SU-DHL-6 (cell line): ENCODE measurements around the gene UBR2.

Experiments used
- H2AFZ ChIP-seq: fragments of 200-600 bp; sonication (generic); 2 replicates; pipeline ENCODE4 v1.6.1; 2014; ENCODE audit warnings: low read depth, mild to moderate bottlenecking, moderate library complexity, mixed read lengths, antibody characterized with exemption, low read length; ENCODE audit not compliant: severe bottlenecking
- H3F3A ChIP-seq: fragments of 200-600 bp; shearing (Covaris generic); 2 replicates; pipeline ENCODE4 v1.6.0; 2016; ENCODE audit warnings: antibody characterized with exemption, mild to moderate bottlenecking; ENCODE audit not compliant: insufficient read depth
- H3K27ac ChIP-seq: fragments of 200-600 bp; sonication (generic); 2 replicates; pipeline ENCODE4 v1.5.1; 2016; ENCODE audit warnings: low read depth, mild to moderate bottlenecking, low read length, moderate library complexity, mixed read lengths
- H3K27me3 ChIP-seq: fragments of 200-600 bp; sonication (generic), shearing (Covaris generic); 2 replicates; pipeline ENCODE4 v1.6.0; 2014; ENCODE audit warnings: mild to moderate bottlenecking, low read length
- H3K36me3 ChIP-seq: fragments of 200-600 bp; sonication (generic); 2 replicates; pipeline ENCODE4 v1.6.1; 2014; ENCODE audit warnings: mild to moderate bottlenecking, low read length, mixed read lengths
- H3K4me2 ChIP-seq: fragments of 300-600, 200-600 bp; shearing (Covaris generic), sonication (generic); 2 replicates; pipeline ENCODE4 v1.6.0; 2014; ENCODE audit warnings: low read length, low read depth, mild to moderate bottlenecking; ENCODE audit not compliant: poor library complexity, severe bottlenecking
- H3K4me3 ChIP-seq: fragments of 200-600 bp; sonication (generic); 2 replicates; pipeline ENCODE4 v1.5.1; 2014; ENCODE audit warnings: antibody characterized with exemption, low read length, mild to moderate bottlenecking, mixed read lengths; ENCODE audit not compliant: insufficient read depth, poor library complexity, severe bottlenecking
- H3K79me2 ChIP-seq: fragments of 200-600 bp; sonication (generic); 2 replicates; pipeline ENCODE4 v1.6.1; 2014; ENCODE audit warnings: mild to moderate bottlenecking, low read length, moderate library complexity; ENCODE audit not compliant: insufficient read depth
- H3K9ac ChIP-seq: fragments of 200-600 bp; sonication (generic); 2 replicates; pipeline ENCODE4 v1.7.0; 2014; ENCODE audit warnings: mild to moderate bottlenecking, low read length
- H3K9me2 ChIP-seq: fragments of 200-600 bp; sonication (generic); replicated peaks from 2 replicates; pipeline ENCODE4 v1.6.1; 2014; ENCODE audit warnings: low read length; ENCODE audit not compliant: insufficient read depth
- H3K9me3 ChIP-seq: fragments of 200-600 bp; sonication (generic); 2 replicates; pipeline ENCODE4 v1.6.1; 2014; ENCODE audit warnings: low read length, mixed read lengths; ENCODE audit not compliant: insufficient read depth
- H4K20me1 ChIP-seq: fragments of 200-600 bp; sonication (generic); 2 replicates; pipeline ENCODE4 v1.6.1; 2014; ENCODE audit warnings: low read depth, mild to moderate bottlenecking, antibody characterized with exemption, low read length, moderate library complexity, mixed read lengths
- CTCF ChIP-seq: fragments of 200-600 bp; sonication (generic); IDR thresholded peaks from one replicate; pipeline ENCODE4 v1.5.1; 2017; ENCODE audit warnings: antibody characterized with exemption, mild to moderate bottlenecking, low read length, moderate library complexity; ENCODE audit not compliant: insufficient read depth, poor library complexity, severe bottlenecking
- EZH2phosphoT487 ChIP-seq: fragments of 200-600 bp; sonication (generic), shearing (Covaris generic); conservative IDR thresholded peaks from 2 replicates; pipeline ENCODE4 v1.6.1; 2018; ENCODE audit warnings: mild to moderate bottlenecking, antibody characterized with exemption, low read length, moderate library complexity, mixed read lengths

The UBR2 gene

DNA sequence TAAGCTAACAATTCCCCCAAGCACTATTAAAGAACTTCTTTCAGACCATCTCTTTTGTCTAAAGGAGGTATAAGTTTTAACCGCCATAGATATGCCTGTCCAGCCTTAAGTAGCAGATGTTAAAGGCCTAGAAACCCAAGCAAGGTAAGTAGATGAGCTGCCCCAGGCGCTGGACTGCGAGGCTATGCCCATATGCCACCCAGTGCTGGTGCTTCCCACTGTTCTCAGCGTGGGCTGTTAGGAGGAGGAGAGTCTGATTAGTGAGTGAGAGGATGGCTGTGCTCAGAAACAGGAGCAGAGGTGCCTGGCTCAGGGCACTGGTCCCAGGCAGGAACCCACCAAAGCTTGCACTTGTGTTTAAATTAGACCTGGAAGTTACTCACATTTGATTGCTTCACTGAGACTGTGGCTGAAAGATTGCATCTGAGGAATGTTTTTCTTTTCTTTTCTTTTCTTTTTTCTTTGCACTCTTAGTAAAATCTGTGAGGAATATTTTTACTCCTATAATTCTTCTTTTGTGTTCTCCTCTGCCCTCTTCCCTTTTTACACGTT lies 126.4 kb downstream of the UBR2 start:
- H3K4me2 ChIP-seq: no peak overlapping the region
- peaks cover 11% of the 10 kb centered on the region; the same call in 1 of the 2 replicates for H3K36me3 ChIP-seq
- no peak overlapping the region for H3K27ac ChIP-seq
- H3K9me2 ChIP-seq: no peaks in the 10 kb centered on the region
- H3K27me3 ChIP-seq: no peaks in the 10 kb centered on the region
- no peaks in the 10 kb centered on the region; the same call in 1 of the 2 replicates for H3F3A ChIP-seq
- H4K20me1 ChIP-seq: no peaks in the 10 kb centered on the region
- no peak overlapping the region for H3K9ac ChIP-seq
- no peak for TF ChIP-seq CTCF
- no peak for TF ChIP-seq EZH2phosphoT487
- H2AFZ ChIP-seq: no peak overlapping the region
- no peaks in the 10 kb centered on the region for H3K9me3 ChIP-seq
- H3K79me2 ChIP-seq: no peaks in the 10 kb centered on the region
- H3K4me3 ChIP-seq: no peak overlapping the region

GRCh38 chr6:42690872-42691271 lies 127.0 kb downstream of the UBR2 start:
- Histone ChIP-seq H3K9me2 (no peaks in the 10 kb centered on the region), H3K4me2 (no peak overlapping the region), H3K9me3 (no peaks in the 10 kb centered on the region), H3K27ac (no peak overlapping the region), H3K4me3 (no peak overlapping the region), H3F3A (no peaks in the 10 kb centered on the region; the same call in 1 of the 2 replicates), H3K27me3 (no peaks in the 10 kb centered on the region), H3K36me3 (peaks cover 8% of the 10 kb centered on the region; the same call in 1 of the 2 replicates), H4K20me1 (no peaks in the 10 kb centered on the region), H2AFZ (no peak overlapping the region), H3K79me2 (no peaks in the 10 kb centered on the region), H3K9ac (no peak overlapping the region)
- TF ChIP-seq EZH2phosphoT487: no peak
- TF ChIP-seq CTCF: no peak

DNA sequence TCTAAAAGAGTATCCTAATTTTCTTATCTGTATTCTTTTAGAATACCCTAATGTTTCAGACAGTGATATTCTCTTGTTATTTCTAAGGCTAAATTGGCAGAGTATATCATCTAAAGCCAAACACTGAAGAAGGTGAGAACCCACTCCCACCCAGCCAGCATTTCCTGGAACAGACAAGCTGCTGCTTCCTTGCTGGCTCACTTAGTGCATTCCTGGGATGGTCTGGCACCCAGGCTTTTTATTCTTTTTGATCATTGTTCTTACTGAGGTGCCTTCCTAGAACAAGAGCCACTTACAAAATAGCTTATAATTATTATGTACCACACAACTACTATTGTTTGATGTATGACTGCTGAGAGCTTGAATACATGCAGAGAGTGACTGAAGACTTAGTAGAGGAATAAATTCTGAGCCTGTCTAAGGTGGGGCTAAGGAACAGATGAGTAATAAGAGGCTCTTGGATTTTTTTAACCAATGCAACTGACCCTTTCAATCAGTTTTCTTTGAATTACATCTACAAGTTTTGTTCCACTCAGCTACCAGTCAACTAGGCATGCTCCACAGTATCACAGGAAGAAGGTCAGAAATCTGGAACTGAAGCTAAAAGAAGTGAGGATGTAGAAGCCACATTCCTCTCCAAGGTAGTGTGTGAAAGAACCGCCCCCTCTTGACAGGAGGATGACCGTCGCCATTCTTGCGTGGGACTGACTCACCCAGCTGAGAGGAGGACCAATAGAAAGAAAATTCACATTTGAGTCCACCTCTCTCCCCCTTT lies 128.5 kb downstream of the UBR2 start:
- Histone ChIP-seq H3K9ac (no peak overlapping the region), H4K20me1 (no peaks in the 10 kb centered on the region), H3K4me3 (no peak overlapping the region), H3K4me2 (no peak overlapping the region), H2AFZ (no peak overlapping the region), H3K9me3 (no peaks in the 10 kb centered on the region), H3K79me2 (no peaks in the 10 kb centered on the region), H3K27me3 (no peaks in the 10 kb centered on the region), H3K9me2 (no peaks in the 10 kb centered on the region), H3K36me3 (peaks cover 7% of the 10 kb centered on the region; the same call in 1 of the 2 replicates), H3K27ac (no peak overlapping the region), H3F3A (no peaks in the 10 kb centered on the region; the same call in 1 of the 2 replicates)
- TF ChIP-seq EZH2phosphoT487 (no peak), CTCF (no peak)
